ENCODE results near the gene MCM8.

Gene MCM8
- 9.3 to 15.4 (median 14.3) reads per million in 4 experiments for total RNA-seq

GRCh38 chr20:5950271-5951031, at the start of gene MCM8, which contains the start of gene TRMT6:
TSS of gene MCM8 (plus strand) at chr20:5950652. CDS start at chr20:5952016, 1,364 bp downstream.
TSS of gene TRMT6 (minus strand) at chr20:5950533. CDS start at chr20:5950405, 128 bp downstream.
- peak; percentile 93 for DNase-seq

GRCh38 chr20:5900908-5901307, 49.5 kb upstream of the MCM8 start:
- no peak for DNase-seq

GRCh38 chr20:5908981-5909380, 41.5 kb upstream of the MCM8 start:
- no peak for DNase-seq

- DNase-seq = no peak
Observed at GRCh38 chr20:5910186-5910585, 40.3 kb upstream of the MCM8 start.

- DNase-seq = no peak
Observed at GRCh38 chr20:5913166-5913565, 37.3 kb upstream of the MCM8 start.

- DNase-seq = no peak
Observed at GRCh38 chr20:5914859-5915258, 35.6 kb upstream of the MCM8 start.

- DNase-seq = no peak
Observed at GRCh38 chr20:5918856-5919625, 31.4 kb upstream of the MCM8 start.

- DNase-seq = no peak
Observed at GRCh38 chr20:5919626-5920544, 30.6 kb upstream of the MCM8 start.

GRCh38 chr20:5920581-5920980, 29.9 kb upstream of the MCM8 start:
- DNase-seq = no peak

GRCh38 chr20:5923493-5923892, 27.0 kb upstream of the MCM8 start:
- no peak for DNase-seq

- no peak for DNase-seq
Observed at GRCh38 chr20:5925551-5925950, 24.9 kb upstream of the MCM8 start.

- DNase-seq = no peak
Observed at GRCh38 chr20:5927749-5928462, 22.5 kb upstream of the MCM8 start.

- no peak for DNase-seq
Observed at GRCh38 chr20:5928836-5929715, 21.4 kb upstream of the MCM8 start.

GRCh38 chr20:5931411-5931810, 19.0 kb upstream of the MCM8 start:
- no peak for DNase-seq

- DNase-seq = no peak
Observed at GRCh38 chr20:5932796-5933195, 17.7 kb upstream of the MCM8 start.

GRCh38 chr20:5933802-5934436, 16.5 kb upstream of the MCM8 start:
- no peak for DNase-seq

- no peak for DNase-seq
Observed at GRCh38 chr20:5935384-5935783, 15.1 kb upstream of the MCM8 start.

GRCh38 chr20:5936238-5936637, 14.2 kb upstream of the MCM8 start:
- no peak for DNase-seq

GRCh38 chr20:5938456-5939029, 11.9 kb upstream of the MCM8 start:
- DNase-seq = no peak

GRCh38 chr20:5945963-5946362, 4.5 kb upstream of the MCM8 start:
- DNase-seq = no peak
